NCI-H1417 (cell line): Measurements from ENCODE around the gene CLCA2.

Experiments
- DNase-seq, 3 experiments: peaks; one replicate each; lab custom pipeline; 2025; lab: John Stamatoyannopoulos, UW

The CLCA2 gene

DNA sequence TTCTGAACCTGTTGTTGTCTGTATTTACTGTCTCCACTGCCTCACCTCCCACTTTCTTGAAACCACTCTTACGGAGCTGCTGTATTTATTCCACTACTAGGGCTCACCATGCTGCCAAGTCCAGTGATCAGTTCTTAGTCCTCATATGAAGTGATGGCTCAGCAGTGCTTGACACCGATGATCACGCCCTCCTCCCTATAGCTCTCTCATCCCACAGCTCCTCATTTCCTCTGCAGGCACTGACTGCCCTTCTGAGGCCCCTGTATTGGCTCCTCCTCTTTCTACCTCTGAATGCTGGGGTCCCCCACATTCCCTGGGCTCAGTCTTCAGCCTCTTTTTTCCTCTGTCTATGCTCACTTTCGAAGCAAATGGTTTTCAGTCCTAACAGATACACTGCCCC lies 48.2 kb downstream of the CLCA2 start:
- DNase-seq, result no peak

DNA sequence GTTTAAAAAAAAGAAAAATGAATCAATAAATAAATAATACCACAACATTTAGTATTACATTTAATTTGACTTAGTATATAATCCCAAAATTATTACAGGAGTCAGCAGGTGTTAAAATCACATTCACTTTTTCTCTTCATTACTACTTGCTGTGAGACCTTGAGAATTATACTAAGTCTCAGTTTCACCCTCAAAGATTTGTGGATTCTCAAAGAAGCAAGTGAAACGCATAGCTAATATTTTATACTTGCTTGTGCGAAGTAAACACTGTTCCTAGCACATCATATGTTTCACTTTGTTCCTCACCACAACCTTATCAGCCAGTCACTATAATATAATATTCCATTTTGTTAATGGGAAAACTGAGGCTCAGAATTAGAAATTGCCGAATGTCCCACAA lies 48.8 kb downstream of the CLCA2 start:
- DNase-seq, result no peak

DNA sequence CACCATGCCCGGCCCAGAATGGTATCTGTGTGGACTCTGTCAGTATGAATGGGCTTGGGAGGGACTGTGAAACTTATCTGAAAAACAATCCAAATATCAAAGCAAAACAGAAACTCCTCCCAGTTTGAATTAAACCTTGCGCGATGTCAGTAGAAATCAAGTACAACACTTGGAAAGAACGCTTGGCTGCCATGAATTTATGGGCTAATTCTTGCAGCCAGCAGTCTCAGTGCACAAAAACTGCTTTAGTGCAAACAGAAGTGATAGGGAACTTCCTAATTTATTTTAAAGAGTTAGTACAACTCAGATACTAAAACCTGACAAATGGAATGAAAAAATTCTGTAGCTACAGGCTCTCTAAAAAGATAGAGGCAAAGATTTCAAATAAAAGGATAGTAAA lies 53.3 kb downstream of the CLCA2 start:
- DNase-seq, result no peak

DNA sequence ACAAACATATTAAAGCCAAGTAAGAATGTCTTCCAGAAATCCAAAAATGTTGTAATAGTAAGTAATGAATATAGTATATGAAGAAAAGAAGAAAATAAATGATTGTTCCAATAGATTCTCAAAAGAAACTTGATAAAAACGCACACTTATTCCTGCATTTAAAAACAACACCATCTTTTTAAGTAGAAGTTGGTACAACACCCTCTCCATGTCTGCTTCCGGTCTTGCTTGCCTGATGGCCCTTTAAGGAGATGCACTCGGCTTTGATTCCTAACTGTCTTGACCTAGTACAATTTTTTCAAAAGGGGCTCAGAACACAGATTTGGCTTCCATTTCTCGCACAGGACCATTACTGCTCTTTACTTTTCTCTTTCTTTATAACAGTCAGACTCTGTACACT lies 53.7 kb downstream of the CLCA2 start:
- no peak for DNase-seq

DNA sequence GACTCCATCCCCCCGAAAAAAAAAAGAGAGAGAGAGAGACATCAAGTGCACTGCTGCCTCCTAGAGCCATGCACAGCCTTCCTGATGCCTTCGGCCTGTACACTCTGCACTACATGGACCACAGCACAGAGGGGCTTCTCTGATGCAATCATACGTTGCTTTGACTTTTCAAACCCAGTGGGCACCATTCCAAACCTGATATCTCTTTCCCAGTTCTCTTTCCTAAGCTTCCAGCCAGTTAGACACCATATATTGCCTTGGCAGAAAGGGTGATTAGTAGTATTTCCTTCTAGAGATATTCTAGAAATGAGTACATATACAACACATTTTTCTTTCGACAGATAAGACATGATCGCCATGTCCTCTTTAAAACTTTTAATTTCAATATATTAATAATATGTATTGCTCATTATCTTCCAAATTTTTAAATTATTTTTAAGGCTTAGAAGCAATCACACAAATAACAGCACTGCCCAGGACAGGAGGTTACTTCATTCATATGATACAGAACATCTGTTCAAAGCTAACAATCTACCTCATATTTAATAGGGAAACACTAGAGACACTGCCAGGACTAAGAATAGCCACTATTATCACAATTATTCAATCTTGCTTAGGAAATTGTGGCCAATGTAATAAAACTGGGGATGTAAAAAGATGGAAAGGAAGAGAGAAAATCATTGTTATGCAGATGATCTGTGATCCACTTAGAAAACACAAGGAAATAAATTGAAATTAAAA lies 54.6 kb downstream of the CLCA2 start:
- DNase-seq, result no peak

DNA sequence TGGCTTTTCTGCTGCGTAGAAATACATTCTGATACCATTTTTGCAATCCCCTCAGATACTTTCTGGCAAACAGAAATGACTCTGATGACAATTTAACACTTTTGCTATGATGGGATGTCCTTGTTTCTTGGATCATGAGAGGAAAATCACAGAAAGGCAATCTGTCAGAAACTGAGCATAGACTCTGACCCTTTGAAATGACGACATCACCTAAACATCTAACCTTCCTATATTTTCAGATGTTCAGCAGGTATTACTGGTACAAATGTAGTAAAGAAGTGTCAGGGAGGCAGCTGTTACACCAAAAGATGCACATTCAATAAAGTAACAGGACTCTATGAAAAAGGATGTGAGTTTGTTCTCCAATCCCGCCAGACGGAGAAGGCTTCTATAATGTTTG lies 58.0 kb downstream of the CLCA2 start:
- no peak for DNase-seq

DNA sequence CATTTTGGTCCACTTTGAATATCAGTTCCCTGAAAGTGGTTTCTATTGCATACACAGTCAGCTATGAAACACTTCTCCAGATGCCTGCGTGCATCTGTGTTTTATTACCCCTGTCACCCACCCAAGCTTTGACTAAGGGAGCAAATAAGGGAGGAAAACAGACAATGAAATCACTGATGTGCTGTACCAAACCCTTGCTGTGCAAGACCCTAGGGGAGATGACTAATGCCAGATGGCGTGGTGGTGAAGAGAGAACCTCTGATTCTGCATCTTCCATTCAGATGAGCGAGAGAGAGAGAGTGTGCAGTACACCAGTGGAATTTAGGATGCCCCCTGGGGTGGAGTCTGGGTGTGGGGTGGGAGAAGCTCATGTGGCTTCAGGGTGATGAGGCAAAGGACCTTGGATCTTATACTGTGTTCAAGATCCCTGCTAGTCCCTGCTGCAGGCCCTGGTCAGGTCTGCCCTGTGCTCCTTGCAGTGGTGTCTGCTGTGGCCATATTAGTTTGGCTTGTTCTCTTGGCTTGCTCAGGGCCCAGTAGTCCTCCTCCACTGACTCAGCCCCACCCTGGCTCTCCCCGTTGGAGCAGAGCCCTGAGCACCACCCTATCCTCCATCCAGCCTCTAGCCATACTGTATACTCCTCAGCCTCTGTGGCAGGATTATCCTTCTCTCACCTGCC lies 63.3 kb downstream of the CLCA2 start:
- no peak for DNase-seq

DNA sequence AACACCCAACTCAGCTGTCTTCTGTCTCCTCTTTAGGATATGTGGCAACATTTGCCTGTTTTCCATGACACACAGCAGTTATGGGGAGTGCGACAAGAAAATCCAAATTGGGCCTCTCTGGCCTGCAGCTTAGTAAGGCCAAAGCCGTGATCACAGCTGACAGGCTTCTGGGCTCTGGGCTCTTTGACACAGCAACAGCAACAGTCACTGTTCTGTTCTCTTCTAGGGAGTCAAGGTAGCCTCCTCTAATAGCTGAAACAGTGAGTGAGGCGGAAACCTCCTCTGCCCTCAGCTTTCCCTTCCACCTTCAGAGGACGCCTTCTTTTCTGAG lies 63.8 kb downstream of the CLCA2 start:
- DNase-seq, result no peak

DNA sequence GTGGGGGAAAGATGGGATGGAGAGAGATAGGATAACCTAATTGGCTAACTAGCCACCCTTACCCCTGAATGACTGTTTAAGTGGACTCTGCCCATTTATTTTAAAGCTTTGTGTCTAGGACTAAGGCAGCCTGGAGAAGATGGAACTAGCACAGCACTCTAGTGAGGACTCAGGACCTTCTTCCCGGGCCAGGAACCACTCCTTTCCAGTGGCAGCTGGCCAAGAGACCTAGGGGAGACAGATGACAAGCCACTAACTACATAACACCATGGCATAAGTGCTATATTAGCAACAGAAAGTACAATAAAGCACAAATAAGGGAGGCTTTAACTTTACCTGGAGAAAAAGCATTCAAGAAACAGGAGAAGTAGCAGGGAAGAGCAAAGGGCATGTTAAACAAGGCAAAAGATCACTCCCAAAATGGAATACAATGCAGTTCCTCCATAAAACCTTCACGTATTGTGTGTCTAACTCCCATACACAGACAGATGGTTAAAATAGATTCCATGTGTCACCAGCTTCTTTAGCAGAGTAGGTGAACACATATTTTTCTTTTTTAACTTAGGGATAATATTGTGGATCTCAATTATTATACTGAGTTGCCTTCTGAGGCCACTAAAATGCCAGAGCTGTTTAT lies 65.4 kb downstream of the CLCA2 start:
- DNase-seq, result no peak

DNA sequence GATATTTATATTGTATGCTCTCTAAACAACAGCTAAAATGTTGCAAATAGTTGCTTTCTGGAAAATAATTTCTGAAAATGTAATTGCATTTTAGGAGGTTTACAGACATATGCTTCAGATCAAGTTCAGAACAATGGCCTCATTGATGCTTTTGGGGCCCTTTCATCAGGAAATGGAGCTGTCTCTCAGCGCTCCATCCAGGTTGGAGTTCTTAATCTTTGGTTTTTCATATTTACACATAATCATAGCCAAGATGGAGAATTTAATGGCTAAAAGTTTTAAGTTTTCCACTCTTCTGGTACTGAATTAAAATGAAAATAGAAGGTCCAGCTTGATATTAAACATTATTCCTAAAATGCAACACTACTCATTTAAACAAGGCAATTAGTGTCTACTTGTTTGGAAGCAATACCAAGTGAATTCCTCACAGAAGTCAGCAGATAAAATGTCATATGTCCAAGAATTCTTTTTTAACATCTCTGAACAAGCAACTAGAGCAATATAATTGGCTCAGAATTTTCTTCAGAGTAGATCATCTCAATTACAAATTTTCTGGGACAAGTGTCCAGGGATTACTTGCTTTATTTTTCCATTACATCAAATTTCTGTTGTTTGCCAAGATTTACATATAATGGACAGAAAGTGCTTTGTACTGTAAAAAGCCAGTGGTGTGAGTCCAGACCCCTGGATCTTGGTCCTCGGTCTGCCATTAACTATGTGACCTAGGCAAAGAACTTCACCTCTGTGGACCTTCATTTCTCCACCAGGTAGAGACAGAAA lies 67.4 kb downstream of the CLCA2 start:
- no peak for DNase-seq

DNA sequence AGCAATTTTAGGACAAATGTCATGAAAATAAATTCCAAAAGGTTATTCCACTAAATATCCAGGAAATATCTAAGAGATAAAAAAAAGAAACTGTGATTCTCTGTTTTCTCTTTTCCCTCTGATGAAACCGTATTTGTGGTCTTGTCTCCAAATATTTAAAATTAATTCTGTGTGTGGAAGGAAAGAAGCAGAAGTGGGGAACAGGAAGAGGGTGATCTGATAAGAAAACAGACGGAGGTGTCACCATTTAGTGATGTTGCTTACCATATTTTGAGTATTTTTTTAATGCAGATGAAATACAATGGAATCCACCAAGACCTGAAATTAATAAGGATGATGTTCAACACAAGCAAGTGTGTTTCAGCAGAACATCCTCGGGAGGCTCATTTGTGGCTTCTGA lies 74.3 kb downstream of the CLCA2 start:
- no peak for DNase-seq

DNA sequence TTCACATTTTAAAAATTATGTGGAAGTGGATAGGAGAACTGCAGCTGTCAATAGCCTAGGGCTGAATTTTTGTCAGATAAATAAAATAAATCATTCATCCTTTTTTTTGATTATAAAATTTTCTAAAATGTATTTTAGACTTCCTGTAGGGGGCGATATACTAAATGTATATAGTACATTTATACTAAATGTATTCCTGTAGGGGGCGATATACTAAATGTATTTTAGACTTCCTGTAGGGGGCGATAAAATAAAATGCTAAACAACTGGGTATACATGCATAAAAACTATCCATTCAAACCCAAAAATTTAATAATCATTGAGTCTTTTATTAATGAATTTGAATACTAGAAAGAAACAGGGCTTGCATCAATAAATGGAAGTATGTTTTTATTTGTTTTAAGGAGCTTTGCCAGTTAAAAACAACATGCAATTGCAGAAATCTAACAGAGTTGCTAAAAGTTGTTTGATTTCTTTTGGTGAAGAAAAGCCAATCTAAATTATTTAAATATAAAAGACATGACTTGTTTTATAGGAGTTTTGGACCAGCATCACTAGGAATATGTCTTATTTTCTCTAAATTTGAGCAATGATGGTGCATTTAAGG lies 76.1 kb downstream of the CLCA2 start:
- peak in 2 of 3 experiments; percentile 23 to 82 for DNase-seq

DNA sequence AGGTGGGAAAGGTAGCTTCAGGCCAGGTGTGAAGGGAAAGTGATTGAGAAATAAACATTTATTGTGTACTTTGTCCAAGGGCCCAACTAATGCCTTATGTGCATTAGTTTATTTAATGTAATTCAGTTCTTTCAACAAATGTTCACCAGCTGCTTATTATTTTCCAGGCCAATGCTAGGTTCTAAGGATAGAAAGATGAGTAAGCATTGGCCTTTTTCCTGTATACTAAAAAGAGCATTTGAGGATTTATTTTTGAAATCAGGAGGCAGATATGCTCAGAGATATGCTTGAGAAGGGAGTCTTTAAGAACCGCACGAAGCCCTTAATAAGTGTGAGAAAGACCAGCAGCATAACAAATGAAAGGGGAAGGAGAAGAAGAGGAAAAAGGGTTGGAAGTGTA lies 76.7 kb downstream of the CLCA2 start:
- DNase-seq, result peak in 1 of 3 experiments; percentile 20

DNA sequence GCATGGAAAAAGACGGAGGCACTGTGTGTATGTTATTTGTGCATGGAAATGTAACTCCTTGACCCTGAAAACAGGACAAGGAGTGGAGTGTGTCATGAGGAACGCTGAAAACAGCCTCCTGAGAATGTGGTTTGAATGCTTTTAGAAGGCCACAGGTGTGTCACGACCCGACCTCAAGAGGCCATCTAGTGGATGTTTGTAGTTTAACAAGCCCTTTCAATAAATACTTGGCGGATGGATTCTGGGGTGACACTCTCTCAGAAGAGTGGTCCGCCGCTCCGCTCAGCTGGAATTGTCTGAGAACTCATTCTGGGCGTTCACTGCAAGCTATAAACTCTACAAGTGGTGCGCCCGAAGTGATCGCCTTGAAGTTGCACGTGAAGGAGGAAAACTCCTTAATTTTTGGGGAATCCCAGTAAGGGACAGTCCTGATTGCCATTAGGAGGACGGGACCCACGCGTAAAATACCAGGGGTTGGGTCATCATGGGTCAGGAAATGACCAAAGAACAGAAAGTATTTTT lies 78.2 kb downstream of the CLCA2 start:
- DNase-seq, result peak; percentile 33 to 60 (median 36)

DNA sequence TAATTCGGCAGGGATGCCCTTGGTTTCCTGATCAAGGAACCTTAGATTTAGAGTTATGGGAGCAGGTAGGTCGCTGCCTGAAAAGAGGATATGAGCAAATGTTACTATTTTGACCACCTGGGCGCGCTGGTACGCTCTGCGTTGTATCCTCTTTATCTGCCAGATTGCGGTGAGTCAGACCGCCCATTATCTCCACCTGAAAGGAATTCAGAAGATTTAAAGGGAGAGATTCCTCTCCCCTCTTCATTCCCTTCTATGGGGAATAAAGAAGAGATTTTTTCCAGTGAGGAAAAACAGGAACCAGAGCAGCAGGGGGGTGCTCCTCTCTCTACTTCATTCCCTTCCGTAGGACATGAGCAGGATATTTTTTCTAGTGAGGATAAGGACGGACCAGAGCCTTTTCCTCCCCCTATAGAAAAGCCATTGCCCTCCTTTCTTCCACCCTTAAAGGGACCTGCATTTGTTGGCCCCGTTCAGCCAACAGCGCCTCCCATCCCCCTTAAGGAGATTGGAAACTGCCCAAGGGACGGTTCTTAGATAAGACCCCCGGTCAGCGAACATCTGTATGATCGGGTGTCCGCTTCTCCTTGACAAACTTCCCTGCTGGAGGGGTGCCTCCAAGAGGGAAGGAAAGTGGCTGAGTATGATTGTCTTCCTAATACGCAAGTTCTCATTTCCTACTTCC lies 78.9 kb downstream of the CLCA2 start:
- DNase-seq, result no peak

DNA sequence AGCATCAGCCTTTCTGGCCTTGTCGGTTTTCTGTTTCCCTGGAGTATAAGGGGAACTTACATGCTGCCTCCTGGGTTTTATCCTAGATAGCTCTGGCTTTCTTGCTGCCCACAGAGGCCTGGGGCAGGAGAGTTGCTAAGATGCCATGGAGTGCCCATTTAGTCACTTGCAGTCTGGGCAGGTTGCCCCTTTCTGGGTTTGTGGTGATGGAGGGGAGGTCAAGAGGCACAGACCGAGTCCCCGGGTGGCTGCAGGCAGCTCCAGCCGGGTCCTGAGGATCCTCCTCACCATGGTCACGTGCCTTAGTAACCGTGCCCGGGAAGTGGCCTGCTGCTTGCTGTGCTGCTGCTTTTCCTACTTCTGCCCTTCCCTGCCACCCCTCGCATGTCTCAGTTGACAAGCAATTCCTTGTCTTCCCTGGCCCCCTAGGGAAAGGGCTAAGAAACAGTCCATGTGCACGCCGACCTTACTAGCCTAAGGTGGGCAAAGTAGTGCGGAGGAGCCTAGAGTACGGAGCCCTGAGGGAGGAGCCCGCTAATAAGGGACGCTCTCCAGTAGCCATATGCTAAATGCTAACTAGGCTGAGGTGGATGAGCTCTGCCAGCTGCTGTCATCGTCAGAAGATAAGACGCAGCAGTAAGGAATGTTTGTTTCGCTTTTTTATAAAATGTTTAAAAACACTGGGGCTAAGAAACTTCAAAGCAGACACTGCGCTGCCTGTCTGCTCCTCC lies 79.6 kb downstream of the CLCA2 start:
- no peak for DNase-seq

DNA sequence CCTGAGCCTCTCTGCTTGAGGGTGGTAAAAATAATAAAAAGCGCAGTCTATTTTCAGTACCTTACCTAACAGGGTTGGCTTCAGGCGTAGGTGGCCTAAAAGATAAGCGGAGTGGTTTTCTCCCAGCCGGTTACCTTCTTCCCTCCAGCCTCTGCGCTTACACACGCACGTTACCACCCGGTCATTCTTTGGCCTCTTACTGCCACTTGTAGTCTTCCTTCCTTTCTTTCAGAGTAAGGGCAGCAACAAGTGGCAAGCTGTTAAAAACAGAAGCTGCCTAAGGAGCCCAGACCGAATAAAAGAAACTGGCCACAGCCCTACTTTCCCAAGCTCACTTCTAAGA lies 80.1 kb downstream of the CLCA2 start:
- DNase-seq, result no peak

DNA sequence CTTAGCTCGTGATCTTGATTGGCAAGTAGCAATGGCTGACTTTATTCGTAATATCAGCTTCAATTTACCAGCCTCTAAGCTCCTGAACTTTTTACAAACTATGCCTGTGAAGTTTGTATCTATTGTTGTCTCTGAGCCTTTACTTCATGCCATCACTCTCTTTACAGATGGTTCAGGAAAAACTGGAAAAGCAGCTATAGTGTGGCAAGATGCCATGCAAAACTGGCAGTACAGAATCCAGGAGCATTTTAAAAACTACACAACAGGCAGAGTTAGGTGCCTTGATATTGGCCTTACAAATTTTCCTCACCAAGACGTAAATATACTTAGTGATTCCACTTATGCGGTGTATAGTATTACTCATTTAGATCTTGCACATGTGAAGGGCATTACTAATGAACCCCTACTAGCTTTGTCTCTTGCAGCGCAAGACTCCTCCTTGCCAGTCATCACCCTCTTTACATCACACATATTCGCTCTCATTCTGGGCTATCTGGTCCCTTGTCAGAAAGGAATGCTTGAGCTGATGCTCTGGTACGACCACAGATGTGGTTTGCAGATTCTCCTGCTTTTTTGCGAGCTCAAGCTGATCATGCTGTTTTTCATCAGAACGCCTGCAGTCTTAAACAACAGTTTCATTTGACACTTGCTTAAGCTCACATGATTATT lies 81.1 kb downstream of the CLCA2 start:
- no peak for DNase-seq

DNA sequence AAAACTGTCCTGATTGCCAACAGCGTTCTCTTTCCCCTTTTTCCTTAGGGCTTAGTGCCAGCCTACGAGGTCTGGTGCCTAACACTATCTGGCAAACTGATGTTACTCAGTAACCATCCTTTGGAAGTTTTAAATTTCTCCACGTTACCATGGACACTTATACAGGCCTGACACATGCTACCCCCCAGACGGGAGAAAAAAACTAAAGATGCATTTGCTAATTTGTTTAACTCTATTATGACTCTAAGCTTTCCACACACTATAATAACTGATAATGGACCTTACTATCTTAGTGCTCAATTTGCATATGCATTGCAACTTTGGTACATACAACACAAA lies 81.6 kb downstream of the CLCA2 start:
- no peak for DNase-seq
